GM19372 (cell line): Measurements from ENCODE around the gene PLCB1.
A peak's percentile ranks its signal among the peaks of the same experiment; 100 is the strongest.

Source experiments
- ATAC-seq: cut with Tn5 transposase; IDR thresholded peaks from one replicate; pipeline ENCODE4 v1.9.1; 2021; ENCODE audit warnings: mild to moderate bottlenecking, low read depth, moderate library complexity; ENCODE audit not compliant: unreplicated experiment

PLCB1 gene

GRCh38 chr20:8667306-8667705 lies 535.2 kb downstream of the PLCB1 start:
- no peak for ATAC-seq

DNA sequence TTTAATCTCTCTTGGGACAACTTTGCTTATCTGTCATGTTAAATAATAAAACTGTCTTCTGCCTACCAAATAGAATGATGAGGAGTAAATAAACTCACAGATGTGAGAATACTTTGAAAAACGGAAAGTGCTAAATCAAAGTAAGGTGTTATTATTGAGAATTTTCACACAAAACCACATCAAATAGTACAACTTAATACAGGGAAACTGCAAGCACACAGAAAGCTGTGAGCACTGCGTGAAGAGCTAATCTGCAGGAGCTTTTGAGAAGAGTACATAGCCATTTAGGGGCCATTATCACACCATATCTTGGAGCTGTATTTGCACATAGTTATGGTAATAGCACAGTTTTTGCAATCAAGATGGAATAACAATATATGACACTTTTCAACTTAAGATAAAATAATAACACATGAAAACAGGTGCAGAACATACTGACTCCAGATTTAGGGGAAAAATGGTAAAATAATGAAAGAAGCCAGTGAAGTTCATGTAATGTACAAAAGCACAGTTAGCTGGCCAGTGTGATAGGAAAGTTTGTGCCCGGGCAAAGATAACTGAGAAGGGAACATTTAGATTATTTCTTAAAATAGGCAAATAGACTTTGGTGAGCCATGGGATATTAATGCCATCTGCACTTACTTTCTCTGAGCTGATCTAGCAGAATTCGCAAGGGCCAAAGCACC lies 538.3 kb downstream of the PLCB1 start:
- no peak for ATAC-seq

DNA sequence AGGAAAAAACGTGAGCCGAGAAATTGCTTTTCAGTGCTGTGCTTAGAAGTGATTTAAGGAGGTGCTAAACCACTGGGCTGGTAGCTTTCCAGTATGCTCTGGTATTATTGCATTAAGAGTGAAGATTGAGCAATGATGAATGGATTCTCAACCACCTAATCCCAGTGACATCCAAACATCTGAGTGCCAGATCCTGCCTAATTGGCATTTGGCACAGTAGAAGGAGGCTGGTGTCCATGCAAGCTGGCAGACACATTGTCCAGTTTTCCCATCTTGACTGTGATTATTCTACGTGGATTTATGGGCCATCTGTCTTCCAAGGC lies 538.8 kb downstream of the PLCB1 start:
- no peak for ATAC-seq

GRCh38 chr20:8671370-8671961 lies 539.4 kb downstream of the PLCB1 start:
- no peak for ATAC-seq

- ATAC-seq = no peak
These were observed 541.0 kb downstream of the PLCB1 start for GRCh38 chr20:8673116-8673515.

DNA sequence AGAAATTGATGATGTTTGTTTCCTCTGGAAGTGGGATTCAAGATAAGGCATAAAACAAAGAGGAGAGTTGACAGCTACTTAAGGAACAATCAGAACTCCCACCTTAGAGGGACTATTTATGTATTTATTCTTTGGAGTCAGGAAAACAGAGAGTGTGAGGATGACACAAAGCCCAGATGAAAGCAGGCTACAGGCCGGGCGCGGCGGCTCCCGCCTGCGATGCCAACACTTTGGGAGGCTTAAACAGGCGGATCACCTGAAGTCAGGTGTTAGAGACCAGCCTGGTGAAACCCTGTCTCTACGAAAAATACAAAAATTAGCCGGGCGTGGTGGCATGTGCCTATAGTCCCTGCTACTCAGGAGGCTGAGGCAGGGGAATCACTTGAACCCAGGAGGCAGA lies 543.8 kb downstream of the PLCB1 start:
- ATAC-seq = no peak

- no peak for ATAC-seq
These were observed 546.2 kb downstream of the PLCB1 start for GRCh38 chr20:8678098-8678776.

GRCh38 chr20:8689337-8689736 lies 557.3 kb downstream of the PLCB1 start:
- no peak for ATAC-seq

DNA sequence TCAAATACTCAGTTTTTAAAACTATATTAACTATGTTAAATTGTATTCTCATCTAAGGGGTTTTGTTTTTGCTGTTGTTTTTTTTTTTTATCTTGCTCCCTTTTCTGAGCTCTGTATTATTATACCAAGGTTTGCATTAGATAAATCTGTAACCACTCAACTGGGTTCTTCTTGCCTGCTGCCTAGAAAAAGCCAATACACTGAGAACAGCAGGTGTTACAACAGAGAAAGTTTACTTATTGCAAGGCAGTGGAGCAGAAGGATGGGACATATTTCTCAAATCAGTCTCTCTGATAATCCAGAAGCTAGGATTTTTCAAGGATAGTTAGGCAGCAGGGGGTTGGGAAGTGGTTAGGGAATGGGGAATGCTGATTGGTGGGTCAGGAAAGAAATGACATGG lies 558.0 kb downstream of the PLCB1 start:
- no peak for ATAC-seq

- ATAC-seq = no peak
These were observed 561.6 kb downstream of the PLCB1 start for GRCh38 chr20:8693709-8694108.

DNA sequence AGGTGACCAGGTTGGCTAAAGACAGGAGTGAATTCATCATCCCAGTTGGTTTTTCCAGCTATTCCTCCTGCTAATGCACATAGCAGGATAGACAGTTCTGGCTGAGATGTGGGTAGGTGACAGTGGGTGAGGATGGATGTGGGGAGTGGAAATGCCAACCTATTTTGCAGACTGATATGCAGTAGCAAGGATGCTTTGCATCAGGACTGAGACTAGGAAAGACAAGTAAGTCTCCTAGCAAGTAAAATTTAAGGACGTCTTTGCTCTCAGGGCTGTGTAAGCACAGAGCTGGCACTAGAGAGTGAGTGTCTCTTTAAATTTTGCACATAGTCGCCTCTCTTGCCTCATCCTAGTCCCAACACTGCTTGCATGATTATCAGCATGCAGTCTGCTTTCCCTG lies 568.7 kb downstream of the PLCB1 start:
- ATAC-seq = no peak

DNA sequence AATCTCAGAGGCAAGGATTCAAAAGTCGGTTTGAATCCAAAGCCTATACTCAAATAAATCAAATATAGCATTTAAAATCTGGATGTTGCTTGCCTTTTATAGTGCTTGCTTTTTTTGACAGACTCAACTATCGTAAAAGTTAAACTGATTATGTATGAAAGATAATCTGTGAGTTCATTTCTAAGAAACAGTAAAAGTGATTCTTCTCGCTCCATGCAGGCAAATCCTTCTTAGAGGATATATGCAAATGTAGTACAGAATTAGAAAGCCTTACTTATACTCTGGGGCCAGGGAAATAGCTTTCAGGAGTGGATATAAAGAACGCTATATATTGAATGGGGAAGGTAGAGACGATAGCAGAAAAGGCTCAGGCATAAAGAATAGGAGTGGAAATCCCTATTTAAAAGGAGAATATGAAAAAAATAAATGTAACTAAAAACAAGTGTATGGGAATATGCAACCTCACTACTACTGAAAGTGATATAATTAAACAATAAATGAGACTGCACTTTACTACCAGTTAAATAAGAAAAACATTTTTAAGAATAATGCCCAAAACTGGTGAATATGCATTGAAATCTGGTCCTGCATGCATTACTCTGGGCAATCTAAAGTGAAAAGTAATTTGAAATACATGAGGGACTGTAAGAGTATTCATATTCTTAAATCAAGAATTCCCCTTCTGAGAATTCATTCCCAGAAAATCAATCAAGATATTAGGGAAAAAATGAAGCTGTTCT lies 575.1 kb downstream of the PLCB1 start:
- ATAC-seq = no peak

DNA sequence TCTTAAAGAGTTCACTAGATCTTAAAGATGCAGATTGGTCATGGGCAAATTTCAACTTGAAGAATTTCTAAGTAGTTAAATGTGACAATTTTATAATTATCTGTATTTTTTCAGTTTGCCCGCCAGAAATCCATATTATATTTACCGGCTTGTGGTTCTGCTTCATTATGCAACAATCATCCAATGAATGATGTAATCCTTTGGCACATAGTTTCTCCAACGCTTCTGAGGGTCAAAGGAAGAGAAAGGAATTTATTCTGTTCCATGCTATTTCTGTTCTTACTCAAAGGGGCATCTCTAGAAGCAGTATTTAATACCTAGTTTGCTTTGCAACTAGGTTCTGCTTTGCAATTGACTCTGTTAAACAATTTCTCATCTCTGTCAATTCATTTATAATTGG lies 577.6 kb downstream of the PLCB1 start:
- ATAC-seq = no peak

DNA sequence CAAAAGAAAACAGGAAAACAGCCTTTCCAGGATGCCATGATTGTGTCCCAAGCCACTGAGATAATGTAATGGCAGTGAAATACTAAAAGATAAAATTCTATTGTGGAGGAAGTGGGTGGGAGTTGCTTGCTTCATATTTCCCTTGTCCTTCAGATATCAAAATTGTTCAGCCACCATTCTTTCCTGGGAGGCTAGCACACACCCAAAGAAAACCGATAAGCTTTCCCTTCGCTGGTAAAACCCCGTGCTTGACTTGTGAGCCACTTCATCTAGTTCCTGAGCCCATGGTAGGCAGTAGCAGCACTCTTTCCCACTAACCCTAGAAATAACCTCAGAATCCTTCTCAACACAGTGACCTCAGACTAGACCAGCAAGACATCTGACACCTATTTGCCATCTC lies 579.4 kb downstream of the PLCB1 start:
- ATAC-seq = no peak

GRCh38 chr20:8714206-8714605 lies 582.1 kb downstream of the PLCB1 start:
- no peak for ATAC-seq

- ATAC-seq = no peak
These were observed 586.2 kb downstream of the PLCB1 start for GRCh38 chr20:8718279-8718678.

- ATAC-seq = no peak
These were observed 588.0 kb downstream of the PLCB1 start for GRCh38 chr20:8720089-8720488.

DNA sequence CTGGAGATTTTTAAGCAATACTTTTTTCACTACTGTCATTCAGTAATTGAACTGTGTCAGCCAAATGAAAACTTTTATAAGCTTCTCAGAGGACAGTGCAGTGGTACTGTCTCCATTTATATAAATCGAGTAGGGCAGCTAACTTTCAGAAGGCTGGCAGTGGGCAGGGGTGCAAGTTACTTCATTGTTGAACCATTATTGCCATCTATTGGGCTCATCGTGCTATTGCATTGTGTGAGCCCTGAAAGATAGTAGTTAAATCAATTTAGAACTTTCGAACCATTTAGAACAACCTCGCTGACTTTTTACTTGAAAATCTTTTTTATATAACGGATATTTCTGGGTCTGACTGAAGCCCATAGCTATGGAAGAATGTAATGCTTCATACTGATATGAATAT lies 589.0 kb downstream of the PLCB1 start:
- no peak for ATAC-seq

GRCh38 chr20:8722277-8722928 lies 590.3 kb downstream of the PLCB1 start:
- ATAC-seq = peak; percentile 83

GRCh38 chr20:8723296-8723695 lies 591.2 kb downstream of the PLCB1 start:
- no peak for ATAC-seq

GRCh38 chr20:8724884-8725283 lies 592.8 kb downstream of the PLCB1 start:
- no peak for ATAC-seq
